WTC11 (cell line): Measurements from ENCODE around the gene FILIP1L.

ENCODE experiments used
- CREB1 ChIP-seq: sonication (generic); formaldehyde crosslinking; IDR thresholded peaks from 2 replicates; pipeline ENCODE4 v1.8.0; 2023; ENCODE audit warnings: mild to moderate bottlenecking, missing genetic modification reagents
- CTCF ChIP-seq: fragments of 200-600 bp; IDR thresholded peaks from 2 replicates; pipeline ENCODE4 v1.8.0; 2022; ENCODE audit warnings: antibody characterized with exemption
- E2F1 ChIP-seq: sonication (generic); formaldehyde crosslinking; IDR thresholded peaks from 2 replicates; pipeline ENCODE4 v1.8.0; 2022; ENCODE audit warnings: mild to moderate bottlenecking, missing genetic modification reagents
- ETV6 ChIP-seq: sonication (generic); formaldehyde crosslinking; IDR thresholded peaks from 2 replicates; pipeline ENCODE4 v1.8.1; 2022; ENCODE audit warnings: mild to moderate bottlenecking, missing genetic modification reagents
- NFYB ChIP-seq: sonication (generic); formaldehyde crosslinking; conservative IDR thresholded peaks from 2 replicates; pipeline ENCODE4 v1.8.0; 2022; ENCODE audit warnings: low read depth, missing genetic modification reagents
- NR1H2 ChIP-seq: sonication (generic); formaldehyde crosslinking; IDR thresholded peaks from 2 replicates; pipeline ENCODE4 v1.9.0; 2021; ENCODE audit warnings: mild to moderate bottlenecking, moderate library complexity, missing genetic modification reagents
- RORB ChIP-seq: fragments of 250-450 bp; sonication (Bioruptor Pico); IDR thresholded peaks from 2 replicates; pipeline ENCODE4 v1.9.0; 2021; ENCODE audit warnings: mild to moderate bottlenecking
- ZBTB43 ChIP-seq: sonication (generic); formaldehyde crosslinking; IDR thresholded peaks from 2 replicates; pipeline ENCODE4 v1.8.1; 2023; ENCODE audit warnings: mild to moderate bottlenecking, missing genetic modification reagents
- ZNF396 ChIP-seq: fragments of 250-450 bp; sonication (Bioruptor Pico); IDR thresholded peaks from 2 replicates; pipeline ENCODE4 v1.8.0; 2021; ENCODE audit warnings: mild to moderate bottlenecking, moderate library complexity, borderline replicate concordance
- ZNF512 ChIP-seq: sonication (generic); formaldehyde crosslinking; IDR thresholded peaks from 2 replicates; pipeline ENCODE4 v1.8.1; 2022; ENCODE audit warnings: missing genetic modification reagents, borderline replicate concordance
- TF ChIP-seq, protein P1 (sequence below): sonication (generic); formaldehyde crosslinking; IDR thresholded peaks from 2 replicates; pipeline ENCODE4 v1.8.1; 2022; ENCODE audit warnings: mild to moderate bottlenecking, missing genetic modification reagents, moderate library complexity, borderline replicate concordance
- TF ChIP-seq, protein P2 (sequence below): sonication (generic); formaldehyde crosslinking; IDR thresholded peaks from 2 replicates; pipeline ENCODE4 v1.8.1; 2022; ENCODE audit warnings: mild to moderate bottlenecking, moderate library complexity, missing genetic modification reagents
- TF ChIP-seq, protein P3 (sequence below): sonication (generic); formaldehyde crosslinking; IDR thresholded peaks from 2 replicates; pipeline ENCODE4 v1.8.0; 2023; ENCODE audit warnings: missing genetic modification reagents
- TF ChIP-seq, protein P4 (sequence below): sonication (generic); formaldehyde crosslinking; IDR thresholded peaks from 2 replicates; pipeline ENCODE4 v1.8.0; 2023; ENCODE audit warnings: missing genetic modification reagents, mild to moderate bottlenecking, borderline replicate concordance

- TF ChIP-seq CREB1 (no peak), CTCF (no peak), E2F1 (CRISPR knock-in tag) (no peak), ZNF512 (CRISPR knock-in tag) (no peak), RORB (CRISPR knock-in tag) (no peak), ZNF396 (CRISPR knock-in tag) (no peak), ZBTB43 (CRISPR knock-in tag) (no peak), NR1H2 (no peak), ETV6 (no peak), NFYB (CRISPR knock-in tag) (no peak)
- TF ChIP-seq, protein P1, sequence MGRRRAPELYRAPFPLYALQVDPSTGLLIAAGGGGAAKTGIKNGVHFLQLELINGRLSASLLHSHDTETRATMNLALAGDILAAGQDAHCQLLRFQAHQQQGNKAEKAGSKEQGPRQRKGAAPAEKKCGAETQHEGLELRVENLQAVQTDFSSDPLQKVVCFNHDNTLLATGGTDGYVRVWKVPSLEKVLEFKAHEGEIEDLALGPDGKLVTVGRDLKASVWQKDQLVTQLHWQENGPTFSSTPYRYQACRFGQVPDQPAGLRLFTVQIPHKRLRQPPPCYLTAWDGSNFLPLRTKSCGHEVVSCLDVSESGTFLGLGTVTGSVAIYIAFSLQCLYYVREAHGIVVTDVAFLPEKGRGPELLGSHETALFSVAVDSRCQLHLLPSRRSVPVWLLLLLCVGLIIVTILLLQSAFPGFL (CRISPR knock-in tag), result no peak
- TF ChIP-seq, protein P2, sequence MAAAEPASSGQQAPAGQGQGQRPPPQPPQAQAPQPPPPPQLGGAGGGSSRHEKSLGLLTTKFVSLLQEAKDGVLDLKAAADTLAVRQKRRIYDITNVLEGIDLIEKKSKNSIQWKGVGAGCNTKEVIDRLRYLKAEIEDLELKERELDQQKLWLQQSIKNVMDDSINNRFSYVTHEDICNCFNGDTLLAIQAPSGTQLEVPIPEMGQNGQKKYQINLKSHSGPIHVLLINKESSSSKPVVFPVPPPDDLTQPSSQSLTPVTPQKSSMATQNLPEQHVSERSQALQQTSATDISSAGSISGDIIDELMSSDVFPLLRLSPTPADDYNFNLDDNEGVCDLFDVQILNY (CRISPR knock-in tag), result no peak
- TF ChIP-seq, protein P3, sequence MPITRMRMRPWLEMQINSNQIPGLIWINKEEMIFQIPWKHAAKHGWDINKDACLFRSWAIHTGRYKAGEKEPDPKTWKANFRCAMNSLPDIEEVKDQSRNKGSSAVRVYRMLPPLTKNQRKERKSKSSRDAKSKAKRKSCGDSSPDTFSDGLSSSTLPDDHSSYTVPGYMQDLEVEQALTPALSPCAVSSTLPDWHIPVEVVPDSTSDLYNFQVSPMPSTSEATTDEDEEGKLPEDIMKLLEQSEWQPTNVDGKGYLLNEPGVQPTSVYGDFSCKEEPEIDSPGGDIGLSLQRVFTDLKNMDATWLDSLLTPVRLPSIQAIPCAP (CRISPR knock-in tag), result no peak
- TF ChIP-seq, protein P4, sequence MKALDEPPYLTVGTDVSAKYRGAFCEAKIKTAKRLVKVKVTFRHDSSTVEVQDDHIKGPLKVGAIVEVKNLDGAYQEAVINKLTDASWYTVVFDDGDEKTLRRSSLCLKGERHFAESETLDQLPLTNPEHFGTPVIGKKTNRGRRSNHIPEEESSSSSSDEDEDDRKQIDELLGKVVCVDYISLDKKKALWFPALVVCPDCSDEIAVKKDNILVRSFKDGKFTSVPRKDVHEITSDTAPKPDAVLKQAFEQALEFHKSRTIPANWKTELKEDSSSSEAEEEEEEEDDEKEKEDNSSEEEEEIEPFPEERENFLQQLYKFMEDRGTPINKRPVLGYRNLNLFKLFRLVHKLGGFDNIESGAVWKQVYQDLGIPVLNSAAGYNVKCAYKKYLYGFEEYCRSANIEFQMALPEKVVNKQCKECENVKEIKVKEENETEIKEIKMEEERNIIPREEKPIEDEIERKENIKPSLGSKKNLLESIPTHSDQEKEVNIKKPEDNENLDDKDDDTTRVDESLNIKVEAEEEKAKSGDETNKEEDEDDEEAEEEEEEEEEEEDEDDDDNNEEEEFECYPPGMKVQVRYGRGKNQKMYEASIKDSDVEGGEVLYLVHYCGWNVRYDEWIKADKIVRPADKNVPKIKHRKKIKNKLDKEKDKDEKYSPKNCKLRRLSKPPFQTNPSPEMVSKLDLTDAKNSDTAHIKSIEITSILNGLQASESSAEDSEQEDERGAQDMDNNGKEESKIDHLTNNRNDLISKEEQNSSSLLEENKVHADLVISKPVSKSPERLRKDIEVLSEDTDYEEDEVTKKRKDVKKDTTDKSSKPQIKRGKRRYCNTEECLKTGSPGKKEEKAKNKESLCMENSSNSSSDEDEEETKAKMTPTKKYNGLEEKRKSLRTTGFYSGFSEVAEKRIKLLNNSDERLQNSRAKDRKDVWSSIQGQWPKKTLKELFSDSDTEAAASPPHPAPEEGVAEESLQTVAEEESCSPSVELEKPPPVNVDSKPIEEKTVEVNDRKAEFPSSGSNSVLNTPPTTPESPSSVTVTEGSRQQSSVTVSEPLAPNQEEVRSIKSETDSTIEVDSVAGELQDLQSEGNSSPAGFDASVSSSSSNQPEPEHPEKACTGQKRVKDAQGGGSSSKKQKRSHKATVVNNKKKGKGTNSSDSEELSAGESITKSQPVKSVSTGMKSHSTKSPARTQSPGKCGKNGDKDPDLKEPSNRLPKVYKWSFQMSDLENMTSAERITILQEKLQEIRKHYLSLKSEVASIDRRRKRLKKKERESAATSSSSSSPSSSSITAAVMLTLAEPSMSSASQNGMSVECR (CRISPR knock-in tag), result no peak
Observed at GRCh38 chr3:100045696-100046095, 68.6 kb downstream of the FILIP1L start.
